HepG2 (cell line): ENCODE data around the gene FAM219A. TPM values are rescaled to one million over a fixed set of nuclear protein-coding genes. Genes with fewer than 3 reads are reported as not detected.

Experiments used
- CBX5 ChIP-seq: sonication (generic); formaldehyde crosslinking; IDR thresholded peaks from 2 replicates; pipeline ENCODE4 v1.4.0; 2020; ENCODE audit warnings: missing genetic modification reagents, borderline replicate concordance
- CREM ChIP-seq, 2 experiments: sonication (generic) in 1 of 2; formaldehyde crosslinking in 1 of 2; IDR thresholded peaks; 2 replicates each; pipeline versions ENCODE4 v1.4.0 to v1.6.1; 2016 to 2020; ENCODE audit warnings: antibody characterized with exemption in 1 of 2, mild to moderate bottlenecking in 1 of 2, missing genetic modification reagents in 1 of 2
- FOSL1 ChIP-seq: sonication (generic); formaldehyde crosslinking; IDR thresholded peaks from 2 replicates; pipeline ENCODE4 v1.9.0; 2021; ENCODE audit warnings: missing genetic modification reagents, borderline replicate concordance
- FOXO1 ChIP-seq: sonication (generic); formaldehyde crosslinking; IDR thresholded peaks from 2 replicates; pipeline ENCODE4 v1.4.0; 2020; ENCODE audit warnings: missing genetic modification reagents
- GZF1 ChIP-seq: sonication (generic); formaldehyde crosslinking; IDR thresholded peaks from 2 replicates; pipeline ENCODE4 v1.5.1; 2020; ENCODE audit warnings: mild to moderate bottlenecking, missing genetic modification reagents
- HOXA9 ChIP-seq: sonication (generic); formaldehyde crosslinking; IDR thresholded peaks from 2 replicates; pipeline ENCODE4 v1.8.1; 2022; ENCODE audit warnings: missing genetic modification reagents, mild to moderate bottlenecking, moderate library complexity, borderline replicate concordance
- MEIS1 ChIP-seq: sonication (generic); formaldehyde crosslinking; IDR thresholded peaks from 2 replicates; pipeline ENCODE4 v1.9.0; 2021; ENCODE audit warnings: mild to moderate bottlenecking, missing genetic modification reagents, moderate library complexity, borderline replicate concordance
- MIXL1 ChIP-seq: IDR thresholded peaks from 2 replicates; pipeline ENCODE4 v1.6.1; 2016
- SMAD9 ChIP-seq: sonication (generic); formaldehyde crosslinking; IDR thresholded peaks from 2 replicates; pipeline ENCODE4 v1.5.1; 2020; ENCODE audit warnings: mild to moderate bottlenecking, missing genetic modification reagents
- TCF7L2 ChIP-seq: IDR thresholded peaks from 2 replicates; pipeline ENCODE4 v1.6.1; 2011; ENCODE audit warnings: mild to moderate bottlenecking, low read depth, low read length, moderate library complexity
- ZNF124 ChIP-seq: sonication (generic); formaldehyde crosslinking; IDR thresholded peaks from 2 replicates; pipeline ENCODE4 v1.4.0; 2020; ENCODE audit warnings: missing genetic modification reagents
- ZNF615 ChIP-seq: sonication (generic); formaldehyde crosslinking; IDR thresholded peaks from 2 replicates; pipeline ENCODE4 v1.5.0; 2020; ENCODE audit warnings: mild to moderate bottlenecking, missing genetic modification reagents, borderline replicate concordance
- ZNF883 ChIP-seq: sonication (generic); formaldehyde crosslinking; IDR thresholded peaks from 2 replicates; pipeline ENCODE4 v1.5.1; 2020; ENCODE audit warnings: mild to moderate bottlenecking, missing genetic modification reagents; ENCODE audit errors: not compliant biosample characterization
- polyA plus RNA-seq, 8 experiments: library from polyadenylated mRNA; depleted of rRNA in 3 of 8; stranded (reverse) in 7 of 8; unstranded in 1 of 8; fragments of >200 nt; fragmentation: Illumina TruSeq in 4 of 8; extraction: Trizol in 4 of 8; gene quantifications; 2 replicates each; pipeline versions ENCODE4 v1.2.1 to v1.2.3, GENCODE V29; 2011 to 2016; ENCODE audit warnings: low read depth in 4 of 8, missing spikeins in 1 of 8, mixed read lengths in 1 of 8; ENCODE audit not compliant: insufficient read depth in 1 of 8
- total RNA-seq, 5 experiments: library from RNA; depleted of rRNA; stranded (reverse); fragments of >200 nt; fragmentation: Illumina TruSeq; extraction: Trizol; gene quantifications; 2 replicates each; pipeline ENCODE4 v1.2.3, GENCODE V29; 2016; ENCODE audit warnings: low read depth in 1 of 5
- TF ChIP-seq, protein P1 (sequence below): sonication (generic); formaldehyde crosslinking; IDR thresholded peaks from 2 replicates; pipeline ENCODE4 v1.9.0; 2021; ENCODE audit warnings: missing genetic modification reagents, borderline replicate concordance
- TF ChIP-seq, protein P2 (sequence below): sonication (generic); formaldehyde crosslinking; IDR thresholded peaks from 2 replicates; pipeline ENCODE4 v1.4.0; 2020; ENCODE audit warnings: missing genetic modification reagents, mild to moderate bottlenecking, borderline replicate concordance
- TF ChIP-seq, protein P3 (sequence below): sonication (generic); formaldehyde crosslinking; IDR thresholded peaks from 2 replicates; pipeline ENCODE4 v1.5.1; 2020; ENCODE audit warnings: missing genetic modification reagents, mild to moderate bottlenecking, borderline replicate concordance
- TF ChIP-seq, protein P4 (sequence below): sonication (generic); formaldehyde crosslinking; IDR thresholded peaks from 2 replicates; pipeline ENCODE4 v1.5.0; 2020; ENCODE audit warnings: missing genetic modification reagents
- TF ChIP-seq, protein P5 (sequence below): sonication (generic); IDR thresholded peaks from 2 replicates; pipeline ENCODE4 v1.6.1; 2016; ENCODE audit warnings: low read depth, borderline replicate concordance
- TF ChIP-seq, protein P6 (sequence below): sonication (generic); formaldehyde crosslinking; IDR thresholded peaks from 2 replicates; pipeline ENCODE4 v1.8.1; 2023; ENCODE audit warnings: mild to moderate bottlenecking, missing genetic modification reagents

The FAM219A gene
- total and polyA plus RNA-seq, 2 of the 13 experiments (the other 11 are each of a cell fraction or from before 2014, with no cell fraction given): 3.9 to 6.4 TPM

DNA sequence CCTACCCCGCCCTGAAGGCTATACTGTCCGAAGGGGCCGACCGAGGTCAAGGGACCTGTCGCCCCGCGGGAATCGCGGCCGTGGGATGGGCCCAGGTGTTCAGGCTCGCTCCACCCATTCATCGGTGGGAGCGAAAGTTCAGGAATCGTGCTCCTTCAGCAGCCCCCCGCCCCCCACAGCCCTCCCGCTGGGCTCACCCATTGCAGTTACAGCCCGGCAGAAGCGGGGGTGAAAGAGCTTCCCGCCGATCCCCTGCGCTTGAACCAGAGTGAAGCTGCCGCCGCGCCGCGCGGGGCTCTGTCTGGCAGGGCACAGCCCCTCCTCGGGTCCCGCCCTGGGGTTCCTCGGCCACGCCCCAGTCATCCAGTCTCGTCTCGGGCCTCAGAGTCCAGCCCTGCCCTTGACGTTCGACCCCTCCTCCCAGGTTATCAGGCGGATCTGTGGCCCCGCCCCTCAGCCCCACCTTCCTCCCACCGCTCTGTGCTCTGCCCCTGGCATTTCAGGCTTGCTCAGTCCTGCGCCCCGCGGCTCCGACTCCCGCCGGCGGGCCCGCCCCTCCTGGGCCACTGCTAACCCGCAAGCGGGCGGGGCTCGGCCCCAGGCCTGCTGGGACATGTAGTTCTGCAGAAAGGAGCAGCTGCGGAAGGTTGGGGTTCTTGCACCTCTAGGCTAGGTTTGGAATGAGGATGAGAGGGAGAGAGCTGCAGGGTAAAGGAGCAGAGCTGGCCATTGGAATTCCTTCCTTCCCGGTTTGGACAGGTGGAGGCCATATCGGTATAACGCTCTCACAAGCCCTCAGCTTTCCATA is 81.6 kb downstream of the FAM219A start, which contains the start of gene MYORG (continued):
- TF ChIP-seq, protein P1, sequence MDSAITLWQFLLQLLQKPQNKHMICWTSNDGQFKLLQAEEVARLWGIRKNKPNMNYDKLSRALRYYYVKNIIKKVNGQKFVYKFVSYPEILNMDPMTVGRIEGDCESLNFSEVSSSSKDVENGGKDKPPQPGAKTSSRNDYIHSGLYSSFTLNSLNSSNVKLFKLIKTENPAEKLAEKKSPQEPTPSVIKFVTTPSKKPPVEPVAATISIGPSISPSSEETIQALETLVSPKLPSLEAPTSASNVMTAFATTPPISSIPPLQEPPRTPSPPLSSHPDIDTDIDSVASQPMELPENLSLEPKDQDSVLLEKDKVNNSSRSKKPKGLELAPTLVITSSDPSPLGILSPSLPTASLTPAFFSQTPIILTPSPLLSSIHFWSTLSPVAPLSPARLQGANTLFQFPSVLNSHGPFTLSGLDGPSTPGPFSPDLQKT (CRISPR knock-in tag): no peak
- no peak for TF ChIP-seq SMAD9 (CRISPR knock-in tag)
- 0 out of 2 replicates have a peak, but pooled peaks have one; percentile 10 for TF ChIP-seq MIXL1 (CRISPR knock-in tag)
- TF ChIP-seq TCF7L2: no peak
- peak; percentile 76; the same call in 1 of the 2 replicates for TF ChIP-seq ZNF615 (CRISPR knock-in tag)
- TF ChIP-seq MEIS1 (CRISPR knock-in tag): peak; percentile 89
- TF ChIP-seq, protein P2, sequence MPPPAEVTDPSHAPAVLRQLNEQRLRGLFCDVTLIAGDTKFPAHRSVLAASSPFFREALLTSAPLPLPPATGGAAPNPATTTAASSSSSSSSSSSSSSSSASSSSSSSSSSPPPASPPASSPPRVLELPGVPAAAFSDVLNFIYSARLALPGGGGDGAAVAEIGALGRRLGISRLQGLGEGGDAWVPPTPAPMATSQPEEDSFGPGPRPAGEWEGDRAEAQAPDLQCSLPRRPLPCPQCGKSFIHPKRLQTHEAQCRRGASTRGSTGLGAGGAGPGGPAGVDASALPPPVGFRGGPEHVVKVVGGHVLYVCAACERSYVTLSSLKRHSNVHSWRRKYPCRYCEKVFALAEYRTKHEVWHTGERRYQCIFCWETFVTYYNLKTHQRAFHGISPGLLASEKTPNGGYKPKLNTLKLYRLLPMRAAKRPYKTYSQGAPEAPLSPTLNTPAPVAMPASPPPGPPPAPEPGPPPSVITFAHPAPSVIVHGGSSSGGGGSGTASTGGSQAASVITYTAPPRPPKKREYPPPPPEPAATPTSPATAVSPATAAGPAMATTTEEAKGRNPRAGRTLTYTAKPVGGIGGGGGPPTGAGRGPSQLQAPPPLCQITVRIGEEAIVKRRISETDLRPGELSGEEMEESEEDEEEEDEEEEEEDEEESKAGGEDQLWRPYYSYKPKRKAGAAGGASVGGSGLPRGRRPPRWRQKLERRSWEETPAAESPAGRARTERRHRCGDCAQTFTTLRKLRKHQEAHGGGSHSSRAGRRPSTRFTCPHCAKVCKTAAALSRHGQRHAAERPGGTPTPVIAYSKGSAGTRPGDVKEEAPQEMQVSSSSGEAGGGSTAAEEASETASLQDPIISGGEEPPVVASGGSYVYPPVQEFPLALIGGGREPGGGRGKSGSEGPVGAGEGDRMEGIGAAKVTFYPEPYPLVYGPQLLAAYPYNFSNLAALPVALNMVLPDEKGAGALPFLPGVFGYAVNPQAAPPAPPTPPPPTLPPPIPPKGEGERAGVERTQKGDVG (CRISPR knock-in tag): no peak
- TF ChIP-seq, protein P3, sequence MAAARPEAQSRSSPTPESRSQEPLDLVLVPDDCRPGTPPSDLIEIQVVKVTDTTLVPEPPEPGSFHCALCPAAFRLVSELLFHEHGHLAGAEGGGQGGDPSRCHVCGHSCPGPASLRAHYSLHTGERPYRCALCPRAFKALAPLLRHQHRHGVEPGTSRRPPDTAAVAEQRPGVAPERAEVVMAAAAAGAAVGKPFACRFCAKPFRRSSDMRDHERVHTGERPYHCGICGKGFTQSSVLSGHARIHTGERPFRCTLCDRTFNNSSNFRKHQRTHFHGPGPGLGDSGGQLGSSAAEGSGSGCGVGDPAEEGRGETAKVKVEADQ (CRISPR knock-in tag): no peak
- peak; percentile 63 for TF ChIP-seq CREM (IDR thresholded peaks at IDR 0.05)
- TF ChIP-seq CREM (CRISPR knock-in tag; IDR thresholded peaks at IDR 0.05): no peak
- peak; percentile 11; the same call in 1 of the 2 replicates for TF ChIP-seq CBX5 (CRISPR knock-in tag)
- no peak for TF ChIP-seq ZNF883 (CRISPR knock-in tag)
- TF ChIP-seq, protein P4, sequence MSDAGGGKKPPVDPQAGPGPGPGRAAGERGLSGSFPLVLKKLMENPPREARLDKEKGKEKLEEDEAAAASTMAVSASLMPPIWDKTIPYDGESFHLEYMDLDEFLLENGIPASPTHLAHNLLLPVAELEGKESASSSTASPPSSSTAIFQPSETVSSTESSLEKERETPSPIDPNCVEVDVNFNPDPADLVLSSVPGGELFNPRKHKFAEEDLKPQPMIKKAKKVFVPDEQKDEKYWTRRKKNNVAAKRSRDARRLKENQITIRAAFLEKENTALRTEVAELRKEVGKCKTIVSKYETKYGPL (CRISPR knock-in tag): no peak
- TF ChIP-seq, protein P5, sequence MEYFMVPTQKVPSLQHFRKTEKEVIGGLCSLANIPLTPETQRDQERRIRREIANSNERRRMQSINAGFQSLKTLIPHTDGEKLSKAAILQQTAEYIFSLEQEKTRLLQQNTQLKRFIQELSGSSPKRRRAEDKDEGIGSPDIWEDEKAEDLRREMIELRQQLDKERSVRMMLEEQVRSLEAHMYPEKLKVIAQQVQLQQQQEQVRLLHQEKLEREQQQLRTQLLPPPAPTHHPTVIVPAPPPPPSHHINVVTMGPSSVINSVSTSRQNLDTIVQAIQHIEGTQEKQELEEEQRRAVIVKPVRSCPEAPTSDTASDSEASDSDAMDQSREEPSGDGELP: no peak
- TF ChIP-seq, protein P6, sequence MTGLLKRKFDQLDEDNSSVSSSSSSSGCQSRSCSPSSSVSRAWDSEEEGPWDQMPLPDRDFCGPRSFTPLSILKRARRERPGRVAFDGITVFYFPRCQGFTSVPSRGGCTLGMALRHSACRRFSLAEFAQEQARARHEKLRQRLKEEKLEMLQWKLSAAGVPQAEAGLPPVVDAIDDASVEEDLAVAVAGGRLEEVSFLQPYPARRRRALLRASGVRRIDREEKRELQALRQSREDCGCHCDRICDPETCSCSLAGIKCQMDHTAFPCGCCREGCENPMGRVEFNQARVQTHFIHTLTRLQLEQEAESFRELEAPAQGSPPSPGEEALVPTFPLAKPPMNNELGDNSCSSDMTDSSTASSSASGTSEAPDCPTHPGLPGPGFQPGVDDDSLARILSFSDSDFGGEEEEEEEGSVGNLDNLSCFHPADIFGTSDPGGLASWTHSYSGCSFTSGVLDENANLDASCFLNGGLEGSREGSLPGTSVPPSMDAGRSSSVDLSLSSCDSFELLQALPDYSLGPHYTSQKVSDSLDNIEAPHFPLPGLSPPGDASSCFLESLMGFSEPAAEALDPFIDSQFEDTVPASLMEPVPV: 0 out of 2 replicates have a peak, but pooled peaks have one; percentile 76
- peak; percentile 10; the same call in 1 of the 2 replicates for TF ChIP-seq FOXO1 (CRISPR knock-in tag)
- TF ChIP-seq FOSL1 (CRISPR knock-in tag): no peak
- TF ChIP-seq HOXA9 (CRISPR knock-in tag): no peak
- TF ChIP-seq GZF1 (CRISPR knock-in tag): no peak
- 0 out of 2 replicates have a peak, but pooled peaks have one; percentile 55 for TF ChIP-seq ZNF124 (CRISPR knock-in tag)
